ENCODE measurements around the gene TRPC1. TPM values are rescaled to one million over a fixed set of nuclear protein-coding genes. Genes with fewer than 3 reads are reported as not detected.
A peak's percentile ranks its signal among the peaks of the same experiment; 100 is the strongest.

TRPC1 gene
- total RNA-seq, 2 experiments from 2014 or later = 2.8 to 3.8 TPM

- Mint-ChIP-seq H3K27me3 (peaks cover 7% of the 10 kb centered on the region), H3K9me3 (no peaks in the 10 kb centered on the region), H3K36me3 (no peaks in the 10 kb centered on the region), H3K27ac (no peak overlapping the region), H3K4me3 (no peak overlapping the region), H3K4me1 (ENCODE audit: low read depth) (peaks cover 9% of the 10 kb centered on the region)
- intact Hi-C loops (cut with micrococcal nuclease) = no loop called here
- ChIA-PET POLR2A (no interaction called here), CTCF (interaction anchor here (1.4 kb wide), 1 partner anchor 222 kb away, joined by 4 read pairs; no protein-coding TSS in a partner anchor)
- DNase-seq = no peak
These were observed 85.4 kb downstream of the TRPC1 start for GRCh38 chr3:142809259-142809658.

DNA sequence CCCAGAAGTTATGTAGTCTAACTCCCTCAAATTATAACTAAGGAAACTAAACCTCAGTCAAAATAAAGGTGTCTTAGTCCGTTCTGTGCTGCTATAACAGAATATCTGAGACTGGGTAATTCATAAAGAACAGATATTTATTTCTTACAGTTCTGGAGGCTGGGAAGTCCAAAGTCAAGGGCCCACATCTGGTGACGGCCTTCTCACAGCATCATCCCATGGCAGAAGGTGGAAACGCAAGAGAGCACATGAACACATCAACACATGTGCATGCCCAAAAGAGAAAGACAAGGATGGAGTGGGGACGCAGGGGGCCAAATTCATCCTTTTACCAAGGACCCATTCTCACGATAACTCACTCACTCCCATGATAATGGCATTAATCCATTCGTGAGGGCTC is 92.0 kb downstream of the TRPC1 start:
- intact Hi-C loops (cut with micrococcal nuclease) = no loop called here
- Mint-ChIP-seq H3K36me3 (no peaks in the 10 kb centered on the region), H3K4me3 (no peak overlapping the region), H3K27me3 (peaks cover 14% of the 10 kb centered on the region), H3K27ac (no peak overlapping the region), H3K9me3 (no peaks in the 10 kb centered on the region), H3K4me1 (ENCODE audit: low read depth) (no peaks in the 10 kb centered on the region)
- ChIA-PET POLR2A (interaction anchor here (0.6 kb wide), 1 partner anchor 132 kb away, joined by 3 read pairs; no protein-coding TSS in a partner anchor), CTCF (interaction anchor here (1.0 kb wide), 1 partner anchor 13 kb away, joined by 5 read pairs; no protein-coding TSS in a partner anchor)
- no peak for DNase-seq

- intact Hi-C loops (cut with micrococcal nuclease) = no loop called here
- Mint-ChIP-seq H3K4me1 (ENCODE audit: low read depth) (no peaks in the 10 kb centered on the region), H3K27ac (no peak overlapping the region), H3K36me3 (no peaks in the 10 kb centered on the region), H3K9me3 (no peaks in the 10 kb centered on the region), H3K27me3 (peaks cover 10% of the 10 kb centered on the region), H3K4me3 (no peak overlapping the region)
- ChIA-PET CTCF (interaction anchor here (1.4 kb wide), 1 partner anchor 11 kb away, joined by 5 read pairs; no protein-coding TSS in a partner anchor), POLR2A (interaction anchor here (0.6 kb wide), 1 partner anchor 9 kb away, joined by 5 read pairs; no protein-coding TSS in a partner anchor)
- DNase-seq = no peak
These were observed 93.5 kb downstream of the TRPC1 start for GRCh38 chr3:142817356-142817755.

DNA sequence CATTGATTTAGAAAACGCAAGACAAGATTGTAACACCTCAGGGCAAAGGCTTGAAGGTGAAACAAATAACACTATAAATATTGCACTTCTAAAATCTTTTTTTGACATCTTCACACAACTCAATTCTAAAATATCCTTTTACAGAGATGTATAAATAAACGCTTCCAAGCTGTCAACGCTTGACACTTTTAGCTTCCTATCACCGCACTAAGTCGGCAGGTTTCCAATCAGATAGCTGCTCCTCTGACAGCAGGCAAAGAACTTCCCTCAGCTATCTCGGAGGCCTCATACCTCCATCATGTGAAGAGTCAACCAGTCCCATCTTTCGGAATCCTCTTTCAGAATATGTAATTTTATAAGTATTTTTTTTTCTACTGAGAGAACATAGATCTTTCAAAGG is 94.1 kb downstream of the TRPC1 start:
- Mint-ChIP-seq H3K4me1 (ENCODE audit: low read depth) (no peaks in the 10 kb centered on the region), H3K9me3 (no peaks in the 10 kb centered on the region), H3K27me3 (peaks cover 8% of the 10 kb centered on the region), H3K36me3 (no peaks in the 10 kb centered on the region), H3K27ac (no peak overlapping the region), H3K4me3 (no peak overlapping the region)
- POLR2A ChIA-PET = no interaction called here
- CTCF ChIA-PET = interaction anchor here (1.4 kb wide), 1 partner anchor 11 kb away, joined by 5 read pairs; no protein-coding TSS in a partner anchor
- intact Hi-C loops (cut with micrococcal nuclease) = no loop called here
- no peak for DNase-seq

- Mint-ChIP-seq H3K27me3 (peaks cover 7% of the 10 kb centered on the region), H3K4me1 (ENCODE audit: low read depth) (no peaks in the 10 kb centered on the region), H3K9me3 (no peaks in the 10 kb centered on the region), H3K27ac (no peak overlapping the region), H3K4me3 (no peak overlapping the region), H3K36me3 (no peaks in the 10 kb centered on the region)
- CTCF ChIA-PET = no interaction called here
- no peak for DNase-seq
- intact Hi-C loops (cut with micrococcal nuclease) = no loop called here
- POLR2A ChIA-PET = no interaction called here
These were observed 94.8 kb downstream of the TRPC1 start for GRCh38 chr3:142818651-142819050.

- intact Hi-C loops (cut with micrococcal nuclease) = no loop called here
- ChIA-PET CTCF (interaction anchor here (1.6 kb wide), 1 partner anchor 9 kb away, joined by 10 read pairs; no protein-coding TSS in a partner anchor), POLR2A (no interaction called here)
- no peak overlapping the region for H3K4me3 Mint-ChIP-seq
- H3K36me3 Mint-ChIP-seq = no peaks in the 10 kb centered on the region
- H3K9me3 Mint-ChIP-seq = no peaks in the 10 kb centered on the region
- H3K27me3 Mint-ChIP-seq = peaks cover 7% of the 10 kb centered on the region
- no peak overlapping the region for H3K27ac Mint-ChIP-seq
- no peaks in the 10 kb centered on the region for H3K4me1 Mint-ChIP-seq (ENCODE audit: low read depth)
- no peak for DNase-seq
These were observed 95.3 kb downstream of the TRPC1 start for GRCh38 chr3:142819179-142819578.

DNA sequence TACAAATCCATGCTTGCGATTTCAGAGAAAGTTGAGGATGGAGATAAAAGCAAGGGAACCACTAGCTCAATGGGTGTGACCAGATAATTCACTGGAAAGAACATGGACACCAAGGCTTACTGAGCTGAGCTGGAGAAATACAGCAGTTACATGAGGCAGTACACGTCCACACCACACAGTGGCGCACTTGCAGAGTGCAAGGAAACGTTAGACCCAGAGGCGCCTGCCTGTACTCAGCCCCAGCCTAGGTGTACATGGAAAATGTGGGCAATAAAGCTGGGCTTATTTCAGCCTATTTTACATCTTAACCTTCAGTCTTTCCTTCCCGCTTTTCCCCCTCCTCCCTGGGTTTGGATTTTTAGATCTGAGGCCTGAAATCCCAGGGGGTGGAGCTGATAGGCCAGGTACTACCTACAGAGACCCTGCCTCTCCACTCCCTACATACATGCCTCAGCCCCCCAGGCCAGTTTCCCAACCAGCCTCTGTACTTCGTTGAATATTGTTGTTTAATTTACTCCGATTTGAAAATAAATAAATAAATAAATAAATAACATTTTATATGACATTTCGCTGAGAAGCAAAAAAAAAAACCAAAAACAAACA is 105.0 kb downstream of the TRPC1 start:
- Mint-ChIP-seq H3K27me3 (peaks cover 13% of the 10 kb centered on the region), H3K36me3 (no peaks in the 10 kb centered on the region), H3K4me1 (ENCODE audit: low read depth) (no peaks in the 10 kb centered on the region), H3K27ac (no peak overlapping the region), H3K4me3 (no peak overlapping the region), H3K9me3 (no peaks in the 10 kb centered on the region)
- POLR2A ChIA-PET = interaction anchor here (0.6 kb wide), 1 partner anchor 171 kb away, joined by 3 read pairs; no protein-coding TSS in a partner anchor
- DNase-seq = peak; percentile 85
- intact Hi-C loops (cut with micrococcal nuclease) = loop anchor here (1.0 to 2.0 kb wide), 3 partner anchors 158 to 242 kb away; no protein-coding TSS in a partner anchor
- CTCF ChIA-PET = interaction anchor here (0.5 to 3.3 kb wide), 48 partner anchors 9 to 1095 kb away, joined by 3 to 27 read pairs (median 5); partner anchors contain the start of genes ATR, PCOLCE2, TRPC1 and U2SURP

DNA sequence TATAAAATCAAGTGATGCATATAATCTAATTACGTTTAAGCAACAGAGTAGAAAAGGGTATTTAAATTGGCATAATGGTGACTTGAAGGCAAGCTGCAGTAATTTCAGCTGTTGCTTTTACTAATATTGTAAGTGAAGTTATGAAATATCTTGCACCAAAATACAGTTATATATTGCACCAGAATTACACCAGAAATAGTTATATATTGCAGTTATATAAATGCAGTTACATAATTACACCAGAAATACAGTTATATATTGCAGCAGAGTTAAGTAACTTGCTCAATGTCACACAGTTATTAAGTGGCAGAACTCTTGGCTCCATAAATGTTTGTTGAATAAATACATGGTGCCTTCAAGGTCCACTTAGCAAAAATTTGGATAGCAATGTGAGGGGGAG is 113.7 kb downstream of the TRPC1 start:
- H3K27ac Mint-ChIP-seq = no peak overlapping the region
- no peaks in the 10 kb centered on the region for H3K4me1 Mint-ChIP-seq (ENCODE audit: low read depth)
- no peaks in the 10 kb centered on the region for H3K36me3 Mint-ChIP-seq
- POLR2A ChIA-PET = no interaction called here
- intact Hi-C loops (cut with micrococcal nuclease) = no loop called here
- H3K9me3 Mint-ChIP-seq = no peaks in the 10 kb centered on the region
- no peak overlapping the region for H3K4me3 Mint-ChIP-seq
- CTCF ChIA-PET = no interaction called here
- H3K27me3 Mint-ChIP-seq = peaks cover 5% of the 10 kb centered on the region
- no peak for DNase-seq

DNA sequence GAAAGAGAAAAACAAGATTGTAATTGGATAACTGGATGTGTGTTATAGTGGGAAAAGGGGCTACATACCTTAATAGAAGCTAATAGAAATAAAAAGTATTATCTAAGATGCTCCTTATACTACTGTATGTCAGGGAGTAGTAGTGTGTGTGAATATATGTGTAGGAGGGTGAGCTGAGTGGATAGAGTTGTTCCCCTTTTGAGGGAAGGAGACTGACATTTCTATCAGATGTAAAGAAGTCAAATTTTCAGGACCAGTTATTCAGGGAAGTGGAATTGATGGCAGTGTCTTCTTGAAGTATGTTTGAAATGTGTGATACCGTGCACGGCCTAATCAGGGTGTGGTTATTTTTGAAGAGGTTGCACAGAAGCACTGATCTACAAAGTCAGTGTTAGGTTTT is 116.0 kb downstream of the TRPC1 start:
- H3K27me3 Mint-ChIP-seq = peaks cover 5% of the 10 kb centered on the region
- no peaks in the 10 kb centered on the region for H3K36me3 Mint-ChIP-seq
- H3K4me1 Mint-ChIP-seq (ENCODE audit: low read depth) = no peaks in the 10 kb centered on the region
- no peak overlapping the region for H3K4me3 Mint-ChIP-seq
- intact Hi-C loops (cut with micrococcal nuclease) = loop anchor here (5.0 kb wide), 1 partner anchor 152 kb away; no protein-coding TSS in a partner anchor
- CTCF ChIA-PET = no interaction called here
- no peak for DNase-seq
- no peak overlapping the region for H3K27ac Mint-ChIP-seq
- H3K9me3 Mint-ChIP-seq = no peaks in the 10 kb centered on the region
- POLR2A ChIA-PET = no interaction called here

- intact Hi-C loops (cut with micrococcal nuclease) = loop anchor here (5.0 kb wide), 1 partner anchor 148 kb away; no protein-coding TSS in a partner anchor
- CTCF ChIA-PET = interaction anchor here (0.8 to 2.5 kb wide), 3 partner anchors 12 to 143 kb away, joined by 3 to 15 read pairs (median 4); no protein-coding TSS in a partner anchor
These were observed 120.6 kb downstream of the TRPC1 start for GRCh38 chr3:142844339-142844977.

GRCh38 chr3:142846779-142847577 is 123.1 kb downstream of the TRPC1 start:
- intact Hi-C loops (cut with micrococcal nuclease) = no loop called here
- H3K4me3 Mint-ChIP-seq = no peak overlapping the region

More at GRCh38 chr3:142844339-142844977, 120.6 kb downstream of the TRPC1 start:
- no peaks in the 10 kb centered on the region for H3K36me3 Mint-ChIP-seq
- H3K27ac Mint-ChIP-seq = no peak overlapping the region
- no peaks in the 10 kb centered on the region for H3K9me3 Mint-ChIP-seq
- H3K4me3 Mint-ChIP-seq = no peak overlapping the region
- H3K4me1 Mint-ChIP-seq (ENCODE audit: low read depth) = no peaks in the 10 kb centered on the region
- DNase-seq = no peak
- POLR2A ChIA-PET = no interaction called here
- H3K27me3 Mint-ChIP-seq = peaks cover 4% of the 10 kb centered on the region

DNA sequence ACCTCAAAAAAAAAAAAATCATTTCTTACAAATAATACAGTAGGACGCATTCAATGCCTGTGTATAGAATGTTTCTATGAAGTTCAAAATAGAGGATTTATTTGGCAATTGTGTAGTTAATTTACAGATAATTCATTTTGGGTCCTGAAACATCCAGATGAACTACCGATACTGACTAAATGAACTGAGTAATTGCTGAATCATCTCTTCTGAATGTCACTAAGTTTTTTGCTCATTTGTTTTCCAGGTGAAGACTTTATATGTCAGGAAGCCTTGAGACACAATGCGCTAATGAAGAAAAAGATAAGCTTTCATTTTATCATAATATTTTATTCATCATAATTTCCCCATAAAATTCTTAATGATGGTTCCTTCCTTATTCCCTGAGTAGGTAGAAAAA is 125.3 kb downstream of the TRPC1 start:
- no peak for DNase-seq
- POLR2A ChIA-PET = no interaction called here

More at GRCh38 chr3:142846779-142847577, 123.1 kb downstream of the TRPC1 start:
- Mint-ChIP-seq H3K27ac (no peak overlapping the region), H3K4me1 (ENCODE audit: low read depth) (peaks cover 3% of the 10 kb centered on the region), H3K27me3 (peaks cover 1% of the 10 kb centered on the region), H3K36me3 (no peaks in the 10 kb centered on the region), H3K9me3 (no peaks in the 10 kb centered on the region)
- no peak for DNase-seq
- POLR2A ChIA-PET = no interaction called here
- CTCF ChIA-PET = interaction anchor here (1.7 kb wide), 1 partner anchor 18 kb away, joined by 4 read pairs; no protein-coding TSS in a partner anchor

More for the DNA sequence above, 125.3 kb downstream of the TRPC1 start:
- Mint-ChIP-seq H3K36me3 (no peaks in the 10 kb centered on the region), H3K27me3 (peaks cover 1% of the 10 kb centered on the region), H3K4me1 (ENCODE audit: low read depth) (peaks cover 3% of the 10 kb centered on the region), H3K27ac (no peak overlapping the region), H3K4me3 (no peak overlapping the region), H3K9me3 (no peaks in the 10 kb centered on the region)
- CTCF ChIA-PET = interaction anchor here (2.5 kb wide), 1 partner anchor 21 kb away, joined by 14 read pairs; no protein-coding TSS in a partner anchor
- intact Hi-C loops (cut with micrococcal nuclease) = no loop called here

All from activated CD4-positive, alpha-beta memory T cell treated with anti-CD3 and anti-CD28 coated beads for 36 hours (primary cell).